H1 (cell line): ENCODE measurements around the gene SH3GL2. TPM values are rescaled to one million over a fixed set of nuclear protein-coding genes. Genes with fewer than 3 reads are reported as not detected.

ENCODE experiments used
- CTCF ChIA-PET: fragments of 300-600 bp; sonication (Branson Sonifier 250); formaldehyde crosslinking; loops from one replicate; lab custom pipeline; 2021; ENCODE audit not compliant: partially characterized antibody; lab: Charles Lee
- POLR2A ChIA-PET: fragments of 300-600 bp; sonication (Branson Sonifier 250); formaldehyde crosslinking; loops from one replicate; lab custom pipeline; 2021; ENCODE audit warnings: inconsistent platforms; ENCODE audit not compliant: partially characterized antibody; lab: Charles Lee
- DNase-seq, 2 experiments: peaks; one replicate each; pipeline versions ENCODE4 v3.0.0 to v3.0.0-alpha.2; 2010 to 2022; ENCODE audit warnings: low spot score in 2 of 2, low read depth in 1 of 2, mixed read lengths in 1 of 2
- FAIRE-seq: peaks from 2 replicates; lab custom pipeline; 2011; peaks lifted over from hg19 to GRCh38; lab: Jason Lieb, UNC
- H2AFZ ChIP-seq: 2 replicates; pipeline ENCODE4 v1.8.1; 2012; ENCODE audit warnings: low read length, inconsistent platforms
- H2AK5ac ChIP-seq: 2 replicates; pipeline ENCODE4 v1.6.1; 2013; ENCODE audit warnings: low read depth, low read length
- H2BK120ac ChIP-seq: replicated peaks from 2 replicates; pipeline ENCODE3; 2013; ENCODE audit warnings: low read depth, low read length, inconsistent platforms
- H2BK12ac ChIP-seq: 2 replicates; pipeline ENCODE4 v1.6.1; 2013; ENCODE audit warnings: low read depth, low read length
- H2BK15ac ChIP-seq: 2 replicates; pipeline ENCODE4 v1.6.1; 2013; ENCODE audit warnings: low read length
- H2BK20ac ChIP-seq: 2 replicates; pipeline ENCODE4 v1.6.1; 2013; ENCODE audit warnings: low read length
- H2BK5ac ChIP-seq: 2 replicates; pipeline ENCODE4 v1.6.1; 2013; ENCODE audit warnings: low read depth, low read length
- H3K14ac ChIP-seq: 2 replicates; pipeline ENCODE4 v1.6.1; 2013; ENCODE audit warnings: inconsistent platforms; ENCODE audit not compliant: insufficient read length
- H3K18ac ChIP-seq: 2 replicates; pipeline ENCODE4 v1.6.1; 2013; ENCODE audit warnings: low read length; ENCODE audit errors: extremely low read depth
- H3K23ac ChIP-seq: 2 replicates; pipeline ENCODE4 v1.6.1; 2013; ENCODE audit warnings: inconsistent platforms; ENCODE audit not compliant: insufficient read length
- H3K23me2 ChIP-seq: 2 replicates; pipeline ENCODE4 v1.6.1; 2013; ENCODE audit warnings: low read depth, low read length
- H3K27ac ChIP-seq: 2 replicates; pipeline ENCODE4 v1.6.1; 2011; ENCODE audit warnings: low read depth, low read length, inconsistent platforms
- H3K27me3 ChIP-seq, 4 experiments: replicated peaks in 1 of 4; 1 replicate in 1 of 4; 2 replicates in 3 of 4; pipeline versions ENCODE4 v1.6.1 to v1.8.1; 2011 to 2013; ENCODE audit warnings: low read length in 3 of 4, mild to moderate bottlenecking in 3 of 4, inconsistent platforms in 2 of 4, mixed read lengths in 2 of 4, moderate library complexity in 1 of 4; ENCODE audit not compliant: control insufficient read depth in 3 of 4, insufficient read depth in 3 of 4; ENCODE audit errors: extremely low read depth in 1 of 4
- H3K36me3 ChIP-seq, 4 experiments: 2 replicates each; pipeline versions ENCODE4 v1.6.1 to v1.8.1; 2011 to 2013; ENCODE audit warnings: mild to moderate bottlenecking in 4 of 4, low read length in 3 of 4, moderate library complexity in 2 of 4, control low read depth in 1 of 4, inconsistent platforms in 1 of 4; ENCODE audit not compliant: insufficient read depth in 4 of 4, control insufficient read depth in 2 of 4
- H3K4ac ChIP-seq: replicated peaks from 2 replicates; pipeline ENCODE3; 2013; ENCODE audit warnings: low read length, low read depth, mixed read lengths, inconsistent platforms; ENCODE audit not compliant: insufficient read length
- H3K4me1 ChIP-seq, 4 experiments: replicated peaks in 1 of 4; 1 replicate in 1 of 4; 2 replicates in 3 of 4; pipeline versions ENCODE4 v1.6.1 to v1.8.1; 2011 to 2013; ENCODE audit warnings: low read length in 3 of 4, inconsistent platforms in 2 of 4, mixed read lengths in 1 of 4; ENCODE audit not compliant: insufficient read depth in 4 of 4, control insufficient read depth in 3 of 4
- H3K4me2 ChIP-seq, 2 experiments: 2 replicates each; pipeline versions ENCODE4 v1.6.1 to v1.8.1; 2011 to 2013; ENCODE audit warnings: low read depth in 2 of 2, low read length in 2 of 2, control low read depth in 1 of 2, inconsistent platforms in 1 of 2, mild to moderate bottlenecking in 1 of 2; ENCODE audit not compliant: insufficient read depth in 1 of 2
- H3K4me3 ChIP-seq, 4 experiments: fragments of 200-600, 300-600 bp in 1 of 4; sonication (generic), shearing (Covaris generic), sonication (Bioruptor Twin) in 1 of 4; 2 replicates each; pipeline versions ENCODE4 v1.5.1 to v1.8.1; 2011 to 2016; ENCODE audit warnings: low read length in 4 of 4, low read depth in 3 of 4, control low read depth in 2 of 4, inconsistent platforms in 2 of 4, mild to moderate bottlenecking in 2 of 4, mixed read lengths in 1 of 4, moderate library complexity in 1 of 4; ENCODE audit not compliant: insufficient read depth in 2 of 4; ENCODE audit errors: extremely low read depth in 1 of 4
- H3K56ac ChIP-seq: replicated peaks from 2 replicates; pipeline ENCODE3; 2013; ENCODE audit warnings: low read depth, mild to moderate bottlenecking, mixed read lengths, low read length, inconsistent platforms; ENCODE audit not compliant: insufficient read length
- H3K79me1 ChIP-seq: 2 replicates; pipeline ENCODE4 v1.6.1; 2013; ENCODE audit warnings: low read depth, low read length, control low read depth
- H3K79me2 ChIP-seq, 2 experiments: 2 replicates each; pipeline versions ENCODE4 v1.6.1 to v1.8.1; 2012 to 2013; ENCODE audit warnings: low read length in 2 of 2, mild to moderate bottlenecking in 2 of 2, inconsistent platforms in 1 of 2; ENCODE audit not compliant: insufficient read depth in 2 of 2, control insufficient read depth in 1 of 2
- H3K9ac ChIP-seq, 4 experiments: replicated peaks in 1 of 4; 1 replicate in 1 of 4; 2 replicates in 3 of 4; pipeline versions ENCODE4 v1.6.1 to v1.8.1; 2011 to 2013; ENCODE audit warnings: low read depth in 3 of 4, low read length in 3 of 4, control low read depth in 2 of 4, mild to moderate bottlenecking in 2 of 4, moderate library complexity in 2 of 4, inconsistent platforms in 1 of 4; ENCODE audit errors: extremely low read depth in 1 of 4
- H3K9me3 ChIP-seq, 2 experiments: 2 replicates each; pipeline versions ENCODE4 v1.6.1 to v1.8.1; 2012 to 2013; ENCODE audit warnings: mild to moderate bottlenecking in 2 of 2, moderate library complexity in 2 of 2, control low read depth in 1 of 2, inconsistent platforms in 1 of 2, low read depth in 1 of 2, low read length in 1 of 2, mixed read lengths in 1 of 2; ENCODE audit not compliant: insufficient read depth in 2 of 2
- H4K20me1 ChIP-seq, 2 experiments: replicated peaks in 1 of 2; 2 replicates each; pipeline versions ENCODE3 to v1.8.1; 2011 to 2013; ENCODE audit warnings: inconsistent platforms in 2 of 2, low read length in 2 of 2, mild to moderate bottlenecking in 1 of 2; ENCODE audit not compliant: insufficient read depth in 2 of 2, control insufficient read depth in 1 of 2
- H4K5ac ChIP-seq: 2 replicates; pipeline ENCODE4 v1.6.1; 2013; ENCODE audit warnings: low read length, low read depth, mixed read lengths, inconsistent platforms; ENCODE audit not compliant: insufficient read length
- H4K8ac ChIP-seq: 2 replicates; pipeline ENCODE4 v1.8.0; 2013; ENCODE audit warnings: mild to moderate bottlenecking, moderate library complexity, low read length, inconsistent platforms; ENCODE audit not compliant: insufficient read depth; ENCODE audit errors: extremely low read depth
- H4K91ac ChIP-seq: replicated peaks from 2 replicates; pipeline ENCODE3; 2013; ENCODE audit warnings: low read length, mixed read lengths, inconsistent platforms; ENCODE audit not compliant: insufficient read length
- ASH2L ChIP-seq: fragments of 200-600, 300-600 bp; sonication (generic); IDR thresholded peaks from one replicate; pipeline ENCODE4 v1.7.1; 2017; ENCODE audit warnings: low read length
- ATF2 ChIP-seq: IDR thresholded peaks from 2 replicates; pipeline ENCODE4 v1.6.1; 2012; ENCODE audit warnings: low read length, inconsistent platforms
- BCL11A ChIP-seq, 2 experiments: IDR thresholded peaks; one replicate each; pipeline ENCODE4 v1.6.1; 2011; ENCODE audit warnings: low read depth in 2 of 2, low read length in 2 of 2, mild to moderate bottlenecking in 2 of 2
- CTBP2 ChIP-seq: IDR thresholded peaks from 2 replicates; pipeline ENCODE4 v1.7.0; 2011; ENCODE audit warnings: borderline replicate concordance, mild to moderate bottlenecking, moderate library complexity, mixed read lengths, low read length; ENCODE audit not compliant: insufficient read depth, insufficient read length
- EGR1 ChIP-seq: IDR thresholded peaks from 2 replicates; pipeline ENCODE4 v1.6.1; 2011; ENCODE audit warnings: low read depth, low read length, borderline replicate concordance
- JUND ChIP-seq: IDR thresholded peaks from 2 replicates; pipeline ENCODE4 v1.6.1; 2011; ENCODE audit warnings: mild to moderate bottlenecking, improper control_type of control experiment, low read length
- KDM4A ChIP-seq: IDR thresholded peaks from one replicate; pipeline ENCODE4 v1.7.1; 2012; ENCODE audit warnings: low read depth, mild to moderate bottlenecking, moderate library complexity, low read length, inconsistent platforms; ENCODE audit not compliant: severe bottlenecking
- MAX ChIP-seq: IDR thresholded peaks from 2 replicates; pipeline ENCODE4 v1.6.1; 2012; ENCODE audit warnings: inconsistent platforms
- NANOG ChIP-seq: IDR thresholded peaks from 2 replicates; pipeline ENCODE4 v1.6.1; 2011; ENCODE audit warnings: low read length, low read depth, mild to moderate bottlenecking, inconsistent platforms; ENCODE audit not compliant: insufficient read depth, poor library complexity, severe bottlenecking
- POLR2A ChIP-seq, 2 experiments: IDR thresholded peaks; 1 replicate in 1 of 2; 2 replicates in 1 of 2; pipeline ENCODE4 v1.6.1; 2011; ENCODE audit warnings: low read depth in 2 of 2, low read length in 2 of 2, mild to moderate bottlenecking in 2 of 2; ENCODE audit errors: control extremely low read depth in 1 of 2
- POLR2AphosphoS5 ChIP-seq: IDR thresholded peaks from 2 replicates; pipeline ENCODE4 v1.6.1; 2011; ENCODE audit warnings: low read depth, low read length
- POU5F1 ChIP-seq: IDR thresholded peaks from 2 replicates; pipeline ENCODE4 v1.6.1; 2011; ENCODE audit warnings: low read depth, mild to moderate bottlenecking, low read length, moderate library complexity
- WGBS, 2 experiments: shearing (Covaris generic) in 1 of 2; methylation state at CpG; one replicate each; pipeline versions ENCODE4 v1.1.6 to v1.1.7; 2013 to 2015; ENCODE audit warnings: low lambda C conversion rate in 2 of 2, mixed read lengths in 2 of 2, inconsistent platforms in 1 of 2, low coverage in 1 of 2, missing lambda C conversion rate in 1 of 2; ENCODE audit not compliant: insufficient replicate concordance in 2 of 2, insufficient coverage in 1 of 2, insufficient read length in 1 of 2; ENCODE audit errors: extremely low coverage in 1 of 2, missing lambda C conversion rate in 1 of 2; 5-methylcytosine and 5-hydroxymethylcytosine counted together
- polyA plus RNA-seq, 7 experiments: library from polyadenylated mRNA; depleted of rRNA in 3 of 7; stranded (reverse) in 5 of 7; unstranded in 2 of 7; fragments of >200 nt in 5 of 7; fragments of 200-250 nt in 2 of 7; gene quantifications; 1 replicate in 5 of 7; 2 replicates in 1 of 7; 4 replicates in 1 of 7; pipeline versions ENCODE4 v1.2.1 to v1.2.3, GENCODE V29; 2011 to 2013; ENCODE audit warnings: missing spikeins in 2 of 7, mixed read lengths in 2 of 7
- total RNA-seq: library from RNA; stranded (reverse); fragmentation: NEBNext Ultra II Directional; extraction: Animal tissue kit (Norgen Biotek cat#: 25700); gene quantifications from 2 replicates; pipeline ENCODE4 v1.2.1, GENCODE V29; 2021

The SH3GL2 gene
- total and polyA plus RNA-seq, 2 of the 8 experiments (the other 6 are each of a cell fraction or from before 2014, with no cell fraction given), result 4.7 to 5.3 TPM

- FAIRE-seq, result no peak
- Histone ChIP-seq H2BK5ac (no peak overlapping the region), H3K9ac (no peak overlapping the region), H3K27me3 (no peaks in the 10 kb centered on the region), H3K14ac (no peak overlapping the region), H3K4me1 (no peaks in the 10 kb centered on the region), H2AK5ac (no peak overlapping the region), H2BK12ac (no peak overlapping the region), H3K56ac (no peak overlapping the region), H3K79me2 (no peaks in the 10 kb centered on the region), H3K4ac (no peak overlapping the region), H3K23ac (no peak overlapping the region), H4K91ac (no peak overlapping the region), H3K18ac (no peak overlapping the region), H4K20me1 (no peaks in the 10 kb centered on the region), H4K8ac (no peak overlapping the region), H3K27ac (no peak overlapping the region), H3K4me3 (no peak overlapping the region), H2BK15ac (no peak overlapping the region), H3K4me2 (no peak overlapping the region), H2BK20ac (no peak overlapping the region), H2BK120ac (no peak overlapping the region), H2AFZ (no peak overlapping the region), H3K36me3 (no peaks in the 10 kb centered on the region), H3K23me2 (no peaks in the 10 kb centered on the region), H4K5ac (no peak overlapping the region), H3K9me3 (no peaks in the 10 kb centered on the region), H3K79me1 (no peaks in the 10 kb centered on the region)
- WGBS, 2 experiments, result 93% methylated on average over 3 of the region's 3 CpGs; no CpG with 5 or more reads in 1 of the 2 experiments
- CTCF ChIA-PET, result interaction anchor here (1.7 kb wide), 1 partner anchor 26 kb away, joined by 4 read pairs; no protein-coding TSS in a partner anchor
- POLR2A ChIA-PET, result no interaction called here
- no peak for DNase-seq
- TF ChIP-seq ASH2L, result no peak
- no peak for TF ChIP-seq POU5F1
- TF ChIP-seq KDM4A, result no peak
- TF ChIP-seq EGR1, result no peak
- TF ChIP-seq BCL11A (IDR thresholded peaks at IDR 0.05; ENCODE audit: low read depth in 2 of 2, low read length in 2 of 2), result no peak
- TF ChIP-seq ATF2, result no peak
- TF ChIP-seq POLR2A (IDR thresholded peaks at IDR 0.05; ENCODE audit: control extremely low read depth in 1 of 2, low read depth in 2 of 2, low read length in 2 of 2), result no peak
- no peak for TF ChIP-seq POLR2AphosphoS5
- TF ChIP-seq JUND, result no peak
- TF ChIP-seq CTBP2, result no peak
- no peak for TF ChIP-seq MAX
- no peak for TF ChIP-seq NANOG
Observed at GRCh38 chr9:17735859-17736258, 157.0 kb downstream of the SH3GL2 start.
